Gastrocnemius medialis (tissue), 4 donors: ENCODE measurements around the gene CCDC126.

Experiments used
- POLR2A ChIP-seq, 2 donors: fragments of 450-650 bp; IDR thresholded peaks; one replicate each; pipeline ENCODE4 v1.6.1; 2017; ENCODE audit warnings: antibody characterized with exemption in 2 of 2, mild to moderate bottlenecking in 2 of 2, moderate library complexity in 2 of 2
- TF ChIP-seq, protein P1 (sequence below), 5 experiments: fragments of 450-650 bp in 3 of 5; fragments of 200-600 bp in 2 of 5; sonication (generic) in 2 of 5; IDR thresholded peaks in 4 of 5; conservative IDR thresholded peaks in 1 of 5; 1 replicate in 4 of 5; 2 replicates in 1 of 5; pipeline ENCODE4 v1.5.1; 2016 to 2019; ENCODE audit warnings: antibody characterized with exemption in 5 of 5, mild to moderate bottlenecking in 3 of 5, moderate library complexity in 3 of 5

DNA sequence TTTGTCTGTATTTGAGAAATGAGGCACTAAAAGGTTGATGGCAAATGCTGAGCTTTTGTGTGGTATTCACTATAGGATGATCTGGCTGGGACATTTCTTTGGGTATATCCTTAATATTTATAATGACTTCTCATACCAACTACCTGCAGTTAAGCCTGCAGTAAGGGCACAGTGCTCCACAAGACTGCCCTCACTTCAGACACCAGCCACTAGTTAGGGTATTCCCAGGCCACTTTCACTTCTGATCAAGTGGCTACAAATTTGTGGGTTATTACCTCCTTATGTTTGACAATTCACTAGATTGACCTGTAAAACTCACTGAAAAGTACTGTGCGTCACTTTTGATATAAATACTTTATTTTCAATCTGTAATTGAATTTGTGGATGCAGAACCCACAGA, 20.3 kb downstream of the CCDC126 start:
- TF ChIP-seq, protein P1, sequence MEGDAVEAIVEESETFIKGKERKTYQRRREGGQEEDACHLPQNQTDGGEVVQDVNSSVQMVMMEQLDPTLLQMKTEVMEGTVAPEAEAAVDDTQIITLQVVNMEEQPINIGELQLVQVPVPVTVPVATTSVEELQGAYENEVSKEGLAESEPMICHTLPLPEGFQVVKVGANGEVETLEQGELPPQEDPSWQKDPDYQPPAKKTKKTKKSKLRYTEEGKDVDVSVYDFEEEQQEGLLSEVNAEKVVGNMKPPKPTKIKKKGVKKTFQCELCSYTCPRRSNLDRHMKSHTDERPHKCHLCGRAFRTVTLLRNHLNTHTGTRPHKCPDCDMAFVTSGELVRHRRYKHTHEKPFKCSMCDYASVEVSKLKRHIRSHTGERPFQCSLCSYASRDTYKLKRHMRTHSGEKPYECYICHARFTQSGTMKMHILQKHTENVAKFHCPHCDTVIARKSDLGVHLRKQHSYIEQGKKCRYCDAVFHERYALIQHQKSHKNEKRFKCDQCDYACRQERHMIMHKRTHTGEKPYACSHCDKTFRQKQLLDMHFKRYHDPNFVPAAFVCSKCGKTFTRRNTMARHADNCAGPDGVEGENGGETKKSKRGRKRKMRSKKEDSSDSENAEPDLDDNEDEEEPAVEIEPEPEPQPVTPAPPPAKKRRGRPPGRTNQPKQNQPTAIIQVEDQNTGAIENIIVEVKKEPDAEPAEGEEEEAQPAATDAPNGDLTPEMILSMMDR (IDR thresholded peaks at IDR 0.05 in 4 of 5, conservative IDR thresholded peaks at IDR 0.05 in 1 of 5) = no peak
- TF ChIP-seq POLR2A (IDR thresholded peaks at IDR 0.05) = no peak
